HG02623 (cell line): ENCODE measurements around the gene JARID2.

Experiments used
- ATAC-seq: cut with Tn5 transposase; IDR thresholded peaks from one replicate; pipeline ENCODE4 v1.9.1; 2021; ENCODE audit warnings: moderate library complexity; ENCODE audit not compliant: unreplicated experiment

The JARID2 gene

DNA sequence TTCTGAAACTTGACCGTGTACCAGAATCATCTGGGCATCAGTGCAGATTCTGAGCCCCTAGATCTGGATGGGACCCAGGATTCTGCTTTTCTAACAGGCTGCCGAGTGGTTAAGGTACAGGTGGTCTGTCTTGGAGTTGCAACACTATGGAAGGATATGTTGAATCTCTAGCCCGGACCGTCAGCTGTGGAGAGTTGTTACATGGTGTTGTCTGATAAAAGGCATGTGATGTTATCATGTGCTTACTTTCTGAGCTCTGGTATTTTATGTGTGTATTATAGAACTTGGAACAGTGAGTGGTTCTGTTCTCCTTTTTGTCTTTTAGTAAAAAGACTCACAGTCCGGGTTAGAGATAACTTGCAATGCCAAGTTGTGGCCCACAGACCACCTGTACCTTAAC is 123.0 kb downstream of the JARID2 start:
- no peak for ATAC-seq

DNA sequence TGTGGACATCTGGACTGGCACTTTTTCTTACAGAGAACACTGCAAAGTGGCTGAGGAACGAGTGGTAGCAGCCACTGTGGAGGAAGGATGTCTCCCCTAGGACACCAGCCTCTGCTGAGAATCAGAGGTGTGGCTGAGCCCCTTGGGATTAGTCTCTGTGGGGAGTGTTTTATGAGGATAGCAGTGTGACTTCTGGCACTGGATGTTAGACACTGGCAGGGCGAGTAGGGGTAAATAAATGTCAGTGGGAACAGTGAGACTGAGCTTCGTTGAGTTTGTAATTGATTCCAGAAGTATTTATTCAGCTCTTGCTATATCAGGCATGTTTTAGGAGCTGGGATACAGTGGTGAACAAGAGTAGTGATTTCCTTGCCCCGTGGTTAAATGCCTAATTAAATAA is 124.0 kb downstream of the JARID2 start:
- no peak for ATAC-seq

DNA sequence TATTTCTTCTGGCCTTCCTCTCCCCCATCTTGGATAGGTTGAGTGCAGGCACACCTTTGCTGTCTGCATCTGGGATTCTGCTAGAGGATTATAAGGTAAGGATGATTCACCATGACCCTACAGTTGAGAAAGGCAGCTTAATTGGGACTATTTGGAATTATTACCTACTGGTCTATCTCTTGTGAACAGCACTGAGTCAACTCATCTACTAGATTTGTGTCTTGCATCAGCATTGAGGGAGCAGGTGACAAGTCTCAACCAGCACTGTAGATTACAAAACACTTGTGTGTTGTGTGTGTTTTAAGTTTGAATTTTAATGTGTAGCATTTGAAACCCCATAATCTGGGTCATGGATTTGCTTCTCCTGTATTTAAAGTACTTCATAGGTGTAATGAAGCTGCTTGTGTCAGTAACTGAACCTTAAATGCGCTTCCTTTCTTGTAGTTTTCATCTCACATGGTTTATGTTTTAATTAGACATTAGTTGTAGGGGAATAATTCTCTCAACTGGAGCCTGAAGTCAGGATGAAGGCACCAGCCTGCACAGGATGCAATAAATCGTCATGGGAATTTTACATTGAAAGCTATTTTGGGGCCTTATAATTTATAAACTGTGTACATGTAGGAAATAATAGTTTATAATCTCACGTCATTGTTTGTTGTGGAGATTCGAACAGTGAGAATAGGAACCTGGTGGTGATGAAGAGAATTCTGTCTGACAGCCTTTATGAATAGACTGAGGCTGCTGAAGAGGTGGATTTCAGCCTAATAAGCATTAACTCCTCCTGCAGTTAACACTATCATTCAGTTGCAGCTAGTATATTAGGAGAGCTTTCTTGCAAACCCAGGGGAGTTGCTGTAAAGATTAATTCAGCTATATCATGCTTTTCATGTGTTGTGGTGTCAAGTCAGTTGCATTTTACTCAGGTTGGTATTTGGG is 125.1 kb downstream of the JARID2 start:
- ATAC-seq, result no peak

DNA sequence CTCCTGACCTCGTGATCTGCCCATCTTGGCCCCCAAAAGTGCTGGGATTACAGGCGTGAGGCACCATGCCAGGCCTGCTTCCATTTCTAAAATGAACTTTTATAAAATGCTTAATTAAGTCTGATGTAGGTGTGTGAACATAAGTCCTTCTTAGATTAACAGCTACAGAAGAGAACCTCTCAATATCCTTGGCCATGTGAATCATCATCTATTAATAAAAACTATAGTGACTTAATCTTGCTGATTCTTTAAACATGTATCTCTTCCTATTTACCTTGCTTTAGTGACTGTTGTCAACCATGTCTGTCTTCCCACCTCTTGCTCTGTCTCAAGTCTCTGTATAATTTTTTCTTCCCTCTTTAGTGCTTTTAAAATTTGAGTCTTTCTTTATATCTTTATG is 127.1 kb downstream of the JARID2 start:
- no peak for ATAC-seq

DNA sequence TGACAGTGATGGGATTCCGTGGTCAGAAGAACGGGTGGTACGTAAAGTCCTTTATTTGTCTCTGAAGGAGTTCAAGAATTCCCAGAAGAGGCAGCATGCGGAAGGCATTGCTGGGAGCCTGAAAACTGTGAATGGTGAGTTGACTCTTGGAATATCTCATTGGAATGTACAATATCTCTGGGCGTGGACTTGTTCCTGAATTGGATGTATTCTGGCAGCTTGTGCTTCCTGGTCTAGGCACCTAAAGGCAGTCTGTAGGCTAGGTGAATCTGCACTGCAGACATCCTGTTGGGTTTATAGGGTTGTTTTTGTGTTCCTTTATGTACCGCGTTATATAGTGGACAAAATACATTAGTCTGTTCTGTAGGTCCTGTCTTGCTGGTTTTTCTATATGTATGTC is 128.2 kb downstream of the JARID2 start:
- no peak for ATAC-seq

DNA sequence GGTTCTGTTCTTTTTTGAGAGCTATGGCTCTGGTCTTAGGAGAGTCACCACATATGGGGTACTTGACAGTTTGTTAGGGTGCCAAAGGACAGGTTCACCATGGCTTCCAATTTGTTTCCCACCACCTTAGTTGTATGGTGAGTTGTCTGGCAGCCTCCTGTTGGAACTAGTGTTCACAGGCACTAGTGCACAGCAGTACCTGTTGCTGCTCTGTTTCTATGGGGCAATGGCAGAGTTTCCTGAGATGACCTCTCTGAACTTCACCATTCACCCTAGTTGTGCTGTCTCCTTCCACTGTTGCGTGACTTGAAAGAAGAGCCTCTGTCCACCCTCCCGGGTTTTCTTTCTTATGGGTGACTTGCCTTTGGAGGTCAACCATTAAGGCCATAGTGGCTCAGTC is 129.1 kb downstream of the JARID2 start:
- no peak for ATAC-seq

DNA sequence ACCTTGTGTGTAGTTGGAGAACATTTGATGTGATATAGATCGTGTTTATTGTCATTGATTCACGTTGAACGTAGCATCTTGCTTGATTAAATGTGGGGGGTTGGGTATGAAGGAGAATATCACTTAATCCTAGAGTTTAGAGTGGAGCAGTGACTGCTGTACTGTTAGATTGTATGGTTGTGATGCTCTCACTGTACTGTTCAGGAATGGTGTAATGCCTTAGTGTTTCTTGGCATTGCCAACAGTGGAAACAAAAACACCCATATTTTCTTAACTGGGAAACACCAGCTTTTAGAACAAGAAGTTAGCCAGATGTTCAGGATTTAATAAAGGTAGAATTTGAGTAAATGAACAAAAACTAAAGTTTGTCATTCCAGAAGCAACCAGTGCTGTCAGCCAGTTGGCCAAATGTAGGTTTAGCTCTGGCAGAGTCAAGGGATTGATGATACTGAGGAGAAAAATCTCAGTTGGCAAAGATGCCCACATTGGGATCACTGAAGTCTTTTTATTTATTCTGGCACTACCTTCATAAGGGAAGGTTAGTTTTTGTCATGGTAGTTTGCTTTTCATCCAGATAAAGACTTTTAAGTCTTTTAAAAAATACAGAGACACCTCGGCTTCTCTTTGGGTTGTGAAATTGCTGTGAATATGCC is 129.9 kb downstream of the JARID2 start:
- ATAC-seq, result no peak

DNA sequence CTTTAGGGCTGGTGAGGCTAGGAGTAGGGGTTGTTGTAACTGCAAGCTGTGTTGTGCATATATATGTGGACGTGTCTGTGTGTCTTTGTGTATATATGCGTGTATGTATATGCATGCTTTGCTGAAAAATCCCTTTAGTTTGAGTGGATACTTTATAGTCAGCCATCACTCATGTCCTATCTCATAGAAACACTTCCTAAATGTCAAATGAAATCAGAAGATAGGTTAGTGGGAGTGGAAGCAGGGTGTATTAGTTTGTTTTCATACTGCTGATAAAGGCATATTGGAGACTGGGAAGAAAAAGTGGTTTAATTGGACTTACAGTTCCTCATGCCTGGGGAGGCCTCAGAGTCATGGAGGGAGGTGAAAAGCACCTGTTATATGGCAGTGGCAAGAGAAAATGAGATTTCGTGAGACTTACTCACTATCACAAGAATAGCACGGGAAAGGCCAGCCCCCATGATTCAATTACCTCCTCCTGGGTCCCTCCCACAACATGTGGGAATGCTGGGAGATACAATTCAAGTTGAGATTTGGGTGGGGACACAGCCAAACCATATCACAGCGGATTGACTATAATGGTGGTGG is 131.1 kb downstream of the JARID2 start:
- ATAC-seq, result no peak

DNA sequence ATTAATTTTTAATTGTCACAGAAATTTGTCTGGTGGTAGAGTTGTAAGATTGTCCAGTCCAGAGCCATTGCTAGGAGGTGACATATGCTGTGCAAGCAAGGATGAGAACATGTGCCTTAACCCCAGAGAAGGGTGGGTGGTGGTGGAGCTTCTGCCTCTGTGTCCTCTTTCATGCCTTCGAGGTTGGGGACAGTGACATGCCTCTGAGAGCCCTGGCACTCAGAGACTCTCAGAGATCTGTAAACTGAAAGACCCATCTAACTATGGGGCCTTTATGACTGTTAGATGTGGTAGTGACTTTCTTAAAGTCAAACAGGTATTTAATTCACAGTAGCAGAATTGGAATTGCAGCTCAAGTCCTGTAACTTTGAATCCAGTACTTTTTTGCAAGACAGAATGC is 132.4 kb downstream of the JARID2 start:
- ATAC-seq, result no peak

DNA sequence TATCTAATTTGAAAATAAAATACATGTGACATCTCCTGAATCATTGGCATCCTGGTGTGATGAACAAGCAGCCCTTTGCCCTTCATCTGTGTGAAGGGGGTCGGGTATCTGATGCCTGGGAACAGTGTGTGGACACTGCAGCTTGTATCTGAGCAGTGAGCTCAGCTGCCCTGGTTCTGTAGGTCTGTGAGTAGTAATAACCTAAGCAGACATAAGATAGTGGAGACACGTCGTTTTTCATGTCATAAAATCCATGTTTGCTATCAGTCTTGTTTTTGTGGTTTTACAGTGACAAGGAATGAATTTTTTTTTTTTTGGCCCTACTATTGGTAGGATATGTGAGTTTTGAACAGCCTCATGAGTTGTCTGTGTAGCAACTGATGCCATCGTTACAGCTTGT is 133.0 kb downstream of the JARID2 start:
- no peak for ATAC-seq

DNA sequence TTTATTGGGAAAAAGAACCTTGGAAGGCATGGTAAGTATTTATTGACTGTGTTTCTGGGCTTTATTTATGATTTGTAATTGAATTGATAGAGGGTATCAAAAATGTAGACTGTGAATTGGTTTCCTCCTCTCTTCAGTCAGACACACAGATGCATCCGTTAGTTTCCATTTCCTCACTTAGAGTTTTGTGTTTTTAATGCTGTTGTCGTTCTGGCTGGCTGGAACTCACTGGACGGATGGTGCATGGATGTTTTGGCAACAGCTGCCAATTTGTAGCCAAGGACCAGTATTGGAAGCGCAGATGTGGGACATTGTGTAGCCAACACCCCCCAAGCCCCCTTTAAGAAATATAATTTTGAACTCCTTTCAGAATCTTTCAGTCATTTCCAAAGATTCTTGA is 134.5 kb downstream of the JARID2 start:
- ATAC-seq, result no peak

DNA sequence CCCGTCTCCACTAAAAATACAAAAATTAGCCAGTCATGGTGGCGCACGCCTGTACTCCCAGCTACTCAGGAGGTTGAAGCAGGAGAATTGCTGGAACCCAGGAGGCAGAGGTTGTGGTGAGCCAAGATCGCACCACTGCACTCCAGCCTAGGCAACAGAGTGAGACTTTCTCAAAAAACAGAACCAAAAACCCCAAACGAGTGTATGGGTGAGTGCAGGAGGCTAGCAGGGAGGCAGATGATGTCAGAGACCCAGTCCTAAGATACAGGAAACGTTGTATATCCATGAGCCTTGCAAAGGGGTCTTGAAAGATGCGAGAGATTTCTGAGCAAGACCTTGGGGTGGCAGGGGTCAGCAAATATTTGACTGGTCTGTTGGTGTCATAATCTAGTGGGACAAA is 136.2 kb downstream of the JARID2 start:
- no peak for ATAC-seq

DNA sequence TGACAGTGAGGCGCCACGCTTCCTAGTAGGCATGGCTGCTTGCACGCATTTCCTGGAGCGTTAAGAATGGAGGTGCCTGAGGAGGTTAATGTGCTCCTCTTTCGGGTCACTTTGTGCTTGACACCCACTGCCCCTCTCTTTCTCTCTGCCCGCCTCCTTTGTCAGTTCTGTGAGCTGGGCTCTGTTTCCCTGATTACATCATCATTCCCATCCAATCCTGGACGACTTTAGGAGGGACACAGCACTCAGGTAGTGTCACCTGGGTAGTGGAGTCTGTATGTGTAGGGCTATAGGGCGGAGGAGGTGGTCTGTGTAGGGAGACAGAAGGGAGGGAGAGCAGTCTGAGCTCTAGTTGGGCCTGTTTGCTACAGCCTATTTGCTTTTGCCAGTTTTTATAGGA is 136.8 kb downstream of the JARID2 start:
- no peak for ATAC-seq

DNA sequence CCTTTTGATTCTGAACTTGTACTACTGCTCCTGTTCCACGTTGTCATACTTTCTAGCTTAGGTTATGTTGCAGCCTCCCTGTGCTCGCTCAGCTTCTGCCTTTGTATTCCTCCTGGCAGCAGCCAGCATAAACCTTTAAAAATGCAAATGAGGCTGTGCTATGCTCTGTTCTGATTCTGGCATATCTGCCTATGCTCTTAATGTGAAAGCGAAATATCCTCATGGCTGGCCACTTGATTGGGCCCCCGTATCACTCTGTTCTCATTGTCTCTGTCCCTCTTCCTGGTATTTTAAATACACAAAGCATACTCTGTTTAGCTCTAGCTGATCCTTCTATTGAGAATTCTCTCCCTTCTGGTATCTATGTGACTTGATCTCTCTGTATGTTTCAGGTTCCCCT is 139.0 kb downstream of the JARID2 start:
- no peak for ATAC-seq

DNA sequence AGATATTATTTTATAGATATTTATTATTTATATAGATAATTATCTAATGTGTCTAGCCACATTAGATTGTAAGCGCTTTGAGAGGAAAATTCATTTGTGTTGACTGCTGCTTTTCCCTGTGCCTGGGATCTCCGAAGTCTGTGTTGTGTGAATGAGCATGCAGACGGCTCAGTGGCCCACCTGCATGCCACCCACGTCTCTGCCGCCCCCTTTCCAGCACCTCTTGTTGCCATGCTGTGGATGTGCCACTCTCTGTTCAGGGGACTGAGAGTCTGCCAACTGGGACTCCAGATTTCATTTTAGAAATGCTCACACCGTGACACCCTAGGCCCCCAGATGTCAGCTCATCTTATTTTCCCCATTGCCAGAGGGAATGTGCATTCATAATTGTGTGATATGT is 139.7 kb downstream of the JARID2 start:
- ATAC-seq, result no peak

DNA sequence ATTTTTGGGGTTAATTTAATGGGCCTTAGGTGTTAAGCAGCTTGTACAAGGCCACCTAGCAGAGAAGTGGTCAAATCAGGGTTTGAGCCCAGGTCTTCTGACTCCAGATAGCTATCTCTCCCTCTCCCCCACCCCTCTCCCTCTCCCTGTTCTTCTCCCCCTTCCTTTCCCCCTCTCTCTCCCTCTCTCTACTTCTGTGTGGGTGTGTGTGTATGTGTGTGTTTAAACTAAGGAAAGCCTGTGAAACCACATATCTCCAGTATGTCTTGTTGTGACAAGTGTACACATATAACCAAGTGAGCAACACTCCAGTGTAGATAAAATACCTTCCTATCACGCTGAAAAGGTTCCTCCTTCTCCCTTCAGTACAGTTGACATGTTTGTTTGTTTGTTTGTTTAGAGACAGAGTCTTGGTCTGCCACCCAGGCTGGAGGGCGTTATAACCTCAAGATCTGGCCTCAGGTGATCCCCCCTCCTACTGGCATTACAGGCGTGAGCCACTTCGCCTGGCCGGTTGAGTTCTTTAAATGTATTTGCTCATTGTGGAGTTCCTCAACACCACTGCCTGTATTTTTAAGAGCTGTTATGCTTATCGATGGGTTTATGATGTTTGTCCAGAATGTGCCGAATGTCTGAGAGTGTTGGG is 140.4 kb downstream of the JARID2 start:
- no peak for ATAC-seq

DNA sequence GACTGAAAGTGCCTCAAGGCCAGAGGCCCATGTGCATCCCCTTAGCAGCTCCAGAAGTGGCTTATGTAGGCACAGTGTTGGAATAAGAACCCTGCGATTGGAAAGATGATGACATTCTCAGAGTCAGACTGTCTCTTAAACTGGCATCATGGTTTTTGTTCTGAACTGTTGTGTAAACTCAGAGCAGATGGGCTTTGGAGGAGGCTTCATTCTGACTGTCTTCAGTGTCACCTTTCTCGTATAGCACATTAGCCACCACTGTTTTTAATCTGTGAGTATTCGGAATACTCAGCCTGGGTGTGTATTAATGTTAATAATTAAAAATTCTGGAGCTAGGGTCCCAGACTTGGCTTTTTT is 140.9 kb downstream of the JARID2 start:
- no peak for ATAC-seq

DNA sequence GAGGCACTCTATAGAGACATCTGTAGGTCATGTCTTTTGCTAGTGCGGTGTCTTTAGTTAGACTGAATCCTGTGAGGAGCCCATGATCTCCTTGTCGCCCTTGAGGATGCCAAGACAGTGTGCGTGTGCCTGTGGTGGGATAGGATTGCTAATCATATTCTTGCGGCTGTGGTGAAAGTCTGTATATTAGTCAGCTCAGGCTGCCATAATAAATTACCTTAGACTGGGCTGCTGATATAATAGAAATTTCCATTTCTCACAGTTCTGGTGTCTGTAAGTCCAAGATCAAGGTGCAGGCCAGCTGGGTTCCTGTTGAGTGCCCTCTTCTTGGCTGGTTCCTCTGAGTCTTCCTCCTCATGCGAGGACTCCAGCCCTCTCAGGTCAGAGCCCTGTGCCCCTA is 141.2 kb downstream of the JARID2 start:
- no peak for ATAC-seq

DNA sequence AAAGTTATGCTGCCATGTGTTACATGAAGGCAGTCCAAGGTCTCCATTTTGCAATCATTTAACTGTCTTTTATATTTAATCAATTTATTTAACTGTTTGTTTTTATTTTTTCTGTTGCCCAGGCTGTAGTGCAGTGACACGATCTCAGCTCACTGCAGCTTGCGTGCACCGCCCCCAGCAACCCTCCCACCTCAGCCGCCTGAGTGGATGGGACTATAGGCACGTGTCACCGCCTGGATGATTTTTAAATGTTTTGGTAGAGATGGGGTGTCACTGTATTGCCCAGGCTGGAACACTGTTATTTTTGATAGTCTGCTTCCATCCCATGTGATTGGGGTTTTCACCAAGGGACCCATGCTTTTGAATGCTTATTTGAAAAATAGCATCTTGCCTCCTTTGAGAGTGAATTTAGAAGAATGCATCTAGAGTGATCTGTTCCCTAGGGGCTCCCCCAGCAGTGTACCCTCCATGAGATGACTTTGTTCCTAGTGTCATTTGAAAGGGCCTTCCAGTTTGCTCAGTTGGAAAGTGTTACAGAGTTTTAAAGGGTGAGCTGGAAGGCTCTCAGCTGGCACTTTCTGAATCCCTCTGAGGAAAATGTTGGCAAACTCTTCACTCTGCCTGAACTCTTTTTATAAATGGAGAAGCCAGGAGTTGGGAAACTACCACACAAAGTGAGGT is 143.4 kb downstream of the JARID2 start:
- ATAC-seq, result no peak

DNA sequence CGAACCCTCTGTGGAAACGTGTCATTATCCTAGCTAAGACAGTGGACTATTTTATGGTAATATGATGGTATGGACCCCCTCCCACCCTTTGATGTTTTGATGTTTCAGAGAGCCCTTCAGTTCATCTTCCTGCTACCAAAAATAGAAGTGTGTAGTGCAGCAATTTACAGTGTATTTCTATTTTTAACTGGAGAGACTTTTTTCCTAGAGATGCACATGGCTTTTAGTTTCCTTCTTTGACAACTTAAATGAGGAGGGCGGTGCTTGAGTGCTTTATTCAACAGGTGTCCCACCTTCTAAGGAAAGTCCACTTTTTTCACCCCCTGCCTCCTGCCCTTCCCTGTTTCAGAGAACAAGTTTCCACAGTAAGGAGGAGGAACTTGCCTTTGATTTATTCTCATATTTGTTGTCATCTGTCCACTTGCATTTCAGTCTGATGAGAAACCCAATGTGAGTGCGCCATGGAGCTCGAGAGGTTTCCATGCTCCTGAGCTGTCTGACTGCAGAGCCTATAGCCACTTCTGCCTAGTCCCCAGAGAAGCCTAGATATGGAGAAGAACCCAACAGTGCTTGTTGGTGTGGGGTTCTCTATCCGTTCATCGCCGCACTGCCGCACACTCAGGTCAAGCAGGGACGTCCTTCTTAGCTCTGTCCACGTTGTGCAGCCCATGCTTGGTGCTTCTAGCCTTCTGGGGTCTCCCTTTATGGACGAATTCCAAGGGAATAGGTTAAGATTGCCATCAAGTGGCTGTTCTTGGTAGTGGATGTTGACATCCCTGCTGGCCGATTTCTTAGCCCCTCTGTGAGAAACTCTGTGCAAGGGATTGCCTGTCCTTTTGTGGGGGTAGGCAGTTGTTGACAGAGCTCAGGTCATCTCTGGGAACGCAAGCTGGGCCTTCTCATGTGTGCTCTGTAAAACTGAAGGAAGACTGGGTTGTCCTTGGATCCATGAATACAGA is 144.2 kb downstream of the JARID2 start:
- no peak for ATAC-seq
